SK-N-SH (cell line): ENCODE data around the gene STPG2. TPM values are rescaled to one million over a fixed set of nuclear protein-coding genes. Genes with fewer than 3 reads are reported as not detected.

Experiments
- CTCF ChIA-PET: fragments of 300-600, 350-600 bp; formaldehyde crosslinking; extraction: SDS; loops from one replicate; lab custom pipeline; 2021; lab: Yijun Ruan, JAX
- POLR2A ChIA-PET: fragments of 350-600 bp; sonication (Branson Sonifier 250); formaldehyde crosslinking; extraction: SDS; loops from one replicate; lab custom pipeline; 2020; ENCODE audit warnings: antibody characterized with exemption, inconsistent platforms; lab: Yijun Ruan, JAX
- DNase-seq: peaks from one replicate; pipeline ENCODE4 v3.0.0; 2012
- H2AFZ ChIP-seq: fragments of 200-600 bp; sonication (generic); 2 replicates; pipeline ENCODE4 v1.8.1; 2016; ENCODE audit warnings: antibody characterized with exemption, mild to moderate bottlenecking, low read depth
- H3F3A ChIP-seq: fragments of 200-600 bp; sonication (generic); replicated peaks from 2 replicates; pipeline ENCODE3; 2016; ENCODE audit warnings: antibody characterized with exemption, mild to moderate bottlenecking; ENCODE audit not compliant: insufficient read depth
- H3K27ac ChIP-seq, 2 experiments: fragments of 200-500 bp in 1 of 2; fragments of 200-600 bp in 1 of 2; sonication (Bioruptor generic) in 1 of 2; sonication (generic), shearing (Covaris generic) in 1 of 2; 2 replicates each; pipeline versions ENCODE4 v1.5.1 to v1.6.1; 2014 to 2016; ENCODE audit warnings: low read depth in 2 of 2, inconsistent platforms in 1 of 2, low read length in 1 of 2, mild to moderate bottlenecking in 1 of 2, mixed read lengths in 1 of 2
- H3K27me3 ChIP-seq: fragments of 200-600 bp; sonication (generic), shearing (Covaris generic); 2 replicates; pipeline ENCODE4 v1.6.1; 2016; ENCODE audit warnings: mixed run types; ENCODE audit not compliant: insufficient read depth
- H3K36me3 ChIP-seq, 2 experiments: fragments of 200-500 bp in 1 of 2; fragments of 200-600 bp in 1 of 2; sonication (Bioruptor generic) in 1 of 2; sonication (generic) in 1 of 2; replicated peaks in 1 of 2; 2 replicates each; pipeline versions ENCODE3 to v1.5.1; 2014 to 2016; ENCODE audit warnings: low read length in 1 of 2, mild to moderate bottlenecking in 1 of 2; ENCODE audit not compliant: insufficient read depth in 2 of 2, control insufficient read depth in 1 of 2
- H3K4me1 ChIP-seq, 2 experiments: fragments of 200-500 bp in 1 of 2; fragments of 200-600 bp in 1 of 2; sonication (Bioruptor generic) in 1 of 2; sonication (generic), shearing (Covaris generic) in 1 of 2; 2 replicates each; pipeline versions ENCODE4 v1.5.1 to v1.6.1; 2014 to 2016; ENCODE audit warnings: low read depth in 1 of 2, low read length in 1 of 2, mixed run types in 1 of 2; ENCODE audit not compliant: insufficient read depth in 2 of 2, control insufficient read depth in 1 of 2
- H3K4me2 ChIP-seq: fragments of 200-600 bp; sonication (generic), shearing (Covaris generic); 2 replicates; pipeline ENCODE4 v1.6.1; 2017; ENCODE audit warnings: mixed run types
- H3K4me3 ChIP-seq, 2 experiments: fragments of 200-500 bp in 1 of 2; fragments of 200-600 bp in 1 of 2; sonication (Bioruptor generic) in 1 of 2; sonication (generic), shearing (Covaris generic) in 1 of 2; 2 replicates each; pipeline versions ENCODE4 v1.5.1 to v1.8.1; 2014 to 2016; ENCODE audit warnings: low read depth in 2 of 2, inconsistent platforms in 1 of 2, low read length in 1 of 2, mild to moderate bottlenecking in 1 of 2, mixed read lengths in 1 of 2, moderate library complexity in 1 of 2
- H3K79me2 ChIP-seq: fragments of 200-600 bp; sonication (generic); 2 replicates; pipeline ENCODE4 v1.8.1; 2017; ENCODE audit warnings: mild to moderate bottlenecking; ENCODE audit not compliant: insufficient read depth
- H3K9ac ChIP-seq: fragments of 200-600 bp; sonication (generic); 2 replicates; pipeline ENCODE4 v1.6.1; 2017; ENCODE audit warnings: mixed run types
- H3K9me2 ChIP-seq: fragments of 200-600 bp; sonication (generic); 2 replicates; pipeline ENCODE4 v1.6.1; 2017; ENCODE audit warnings: mixed run types
- H3K9me3 ChIP-seq: fragments of 200-600 bp; sonication (generic); 2 replicates; pipeline ENCODE4 v1.6.1; 2017; ENCODE audit warnings: mixed run types, mild to moderate bottlenecking, moderate library complexity
- H4K20me1 ChIP-seq: fragments of 200-600 bp; sonication (generic); 2 replicates; pipeline ENCODE4 v1.6.1; 2017; ENCODE audit warnings: mild to moderate bottlenecking, mixed run types; ENCODE audit not compliant: insufficient read depth
- CHD2 ChIP-seq: fragments of 150-350 bp; IDR thresholded peaks from 2 replicates; pipeline ENCODE4 v1.6.1; 2018; ENCODE audit warnings: low read length; ENCODE audit not compliant: partially characterized antibody
- ELF1 ChIP-seq: IDR thresholded peaks from 2 replicates; pipeline ENCODE4 v1.4.0; 2012
- EP300 ChIP-seq, 2 experiments: IDR thresholded peaks; 2 replicates each; pipeline versions ENCODE4 v1.4.0 to v1.6.1; 2012; ENCODE audit warnings: borderline replicate concordance in 1 of 2, low read depth in 1 of 2, low read length in 1 of 2
- GABPA ChIP-seq: IDR thresholded peaks from 2 replicates; pipeline ENCODE4 v1.4.0; 2012; ENCODE audit warnings: low read depth, mild to moderate bottlenecking
- GATA2 ChIP-seq: sonication (generic); formaldehyde crosslinking; IDR thresholded peaks from 2 replicates; pipeline ENCODE4 v1.5.0; 2020; ENCODE audit warnings: mild to moderate bottlenecking, missing genetic modification reagents
- MEF2A ChIP-seq: IDR thresholded peaks from 2 replicates; pipeline ENCODE4 v1.4.0; 2012; ENCODE audit warnings: low read depth, borderline replicate concordance
- NFIC ChIP-seq: IDR thresholded peaks from 2 replicates; pipeline ENCODE4 v1.4.0; 2012; ENCODE audit warnings: borderline replicate concordance
- RFX5 ChIP-seq: IDR thresholded peaks from 2 replicates; pipeline ENCODE4 v1.6.1; 2012; ENCODE audit warnings: mild to moderate bottlenecking, improper control_type of control experiment, low read length
- RXRA ChIP-seq: IDR thresholded peaks from 2 replicates; pipeline ENCODE4 v1.4.0; 2012; ENCODE audit warnings: low read depth, mild to moderate bottlenecking, borderline replicate concordance
- SMC3 ChIP-seq: IDR thresholded peaks from 2 replicates; pipeline ENCODE4 v1.6.1; 2012; ENCODE audit warnings: low read depth, low read length, improper control_type of control experiment
- TAF1 ChIP-seq: IDR thresholded peaks from 2 replicates; pipeline ENCODE4 v1.6.1; 2012; ENCODE audit warnings: low read depth, mild to moderate bottlenecking, low read length, moderate library complexity, borderline replicate concordance
- YY1 ChIP-seq: IDR thresholded peaks from 2 replicates; pipeline ENCODE4 v1.4.0; 2012; ENCODE audit warnings: low read depth, mild to moderate bottlenecking
- WGBS: methylation state at CpG from one replicate; pipeline ENCODE4 v1.1.6; 2017; ENCODE audit warnings: low lambda C conversion rate; 5-methylcytosine and 5-hydroxymethylcytosine counted together
- polyA plus RNA-seq, 3 experiments: library from polyadenylated mRNA; depleted of rRNA; stranded (reverse); fragments of >200 nt; gene quantifications; 2 replicates each; pipeline ENCODE4 v1.2.3, GENCODE V29; 2012
- TF ChIP-seq, protein P1 (sequence below): IDR thresholded peaks from 2 replicates; pipeline ENCODE4; 2012
- TF ChIP-seq, protein P2 (sequence below): fragments of 150-350 bp; IDR thresholded peaks from 2 replicates; pipeline ENCODE4 v1.6.1; 2017; ENCODE audit warnings: antibody characterized with exemption, low read length, low read depth, borderline replicate concordance
- TF ChIP-seq, protein P3 (sequence below): fragments of 150-350 bp; IDR thresholded peaks from 2 replicates; pipeline ENCODE4 v1.6.1; 2016; ENCODE audit warnings: mild to moderate bottlenecking, low read depth, low read length
- TF ChIP-seq, protein P4 (sequence below): IDR thresholded peaks from 2 replicates; pipeline ENCODE4 v1.4.0; 2012; ENCODE audit warnings: low read depth, borderline replicate concordance
- TF ChIP-seq, protein P5 (sequence below): IDR thresholded peaks from 2 replicates; pipeline ENCODE4 v1.6.1; 2012; ENCODE audit warnings: mild to moderate bottlenecking, low read depth, low read length, moderate library complexity

STPG2 gene
- polyA plus RNA-seq, 1 of the 3 experiments (the other 2 are of a cell fraction) = not detected

DNA sequence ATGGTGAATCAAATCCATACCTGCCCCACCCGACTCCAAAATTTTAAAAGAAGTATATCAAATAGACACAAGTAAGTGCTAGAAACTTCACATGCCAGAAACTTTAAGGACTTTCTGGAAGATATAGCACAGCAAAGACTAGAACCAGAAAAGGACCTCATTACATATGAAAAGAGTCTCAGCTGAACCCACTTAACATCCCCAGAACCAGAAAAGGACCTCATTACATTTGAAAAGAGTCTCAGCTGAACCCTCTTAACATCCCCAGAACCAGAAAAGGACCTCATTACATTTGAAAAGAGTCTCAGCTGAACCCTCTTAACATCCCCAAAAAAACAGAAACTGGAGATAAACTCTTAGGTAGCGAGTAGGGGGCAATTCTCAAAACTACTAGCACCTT is 32.3 kb downstream of the STPG2 start:
- no peaks in the 10 kb centered on the region for H3K36me3 ChIP-seq
- H3K4me2 ChIP-seq = no peak overlapping the region
- no peak overlapping the region for H3K4me3 ChIP-seq
- ChIA-PET CTCF (interaction anchor here (1.0 to 1.1 kb wide), 2 partner anchors 18 to 30 kb away, joined by 3 read pairs; no protein-coding TSS in a partner anchor), POLR2A (no interaction called here)
- H3K9ac ChIP-seq = no peak overlapping the region
- H2AFZ ChIP-seq = no peak overlapping the region
- 44% methylated on average over 2 of the region's 2 CpGs for WGBS
- H3K4me1 ChIP-seq = peaks cover 0 to 4% of the 10 kb centered on the region in 2 experiments; a peak in 1 of 4 replicates
- no peaks in the 10 kb centered on the region for H3K9me2 ChIP-seq
- H3K79me2 ChIP-seq = no peaks in the 10 kb centered on the region
- TF ChIP-seq EP300 (IDR thresholded peaks at IDR 0.05; ENCODE audit: borderline replicate concordance in 1 of 2, low read depth in 1 of 2, low read length in 1 of 2) (no peak), CHD2 (no peak), GABPA (no peak), SMC3 (no peak), MEF2A (no peak), ELF1 (no peak), RXRA (no peak), GATA2 (CRISPR knock-in tag) (no peak), NFIC (no peak), YY1 (no peak), TAF1 (no peak), RFX5 (no peak)
- TF ChIP-seq, protein P1, sequence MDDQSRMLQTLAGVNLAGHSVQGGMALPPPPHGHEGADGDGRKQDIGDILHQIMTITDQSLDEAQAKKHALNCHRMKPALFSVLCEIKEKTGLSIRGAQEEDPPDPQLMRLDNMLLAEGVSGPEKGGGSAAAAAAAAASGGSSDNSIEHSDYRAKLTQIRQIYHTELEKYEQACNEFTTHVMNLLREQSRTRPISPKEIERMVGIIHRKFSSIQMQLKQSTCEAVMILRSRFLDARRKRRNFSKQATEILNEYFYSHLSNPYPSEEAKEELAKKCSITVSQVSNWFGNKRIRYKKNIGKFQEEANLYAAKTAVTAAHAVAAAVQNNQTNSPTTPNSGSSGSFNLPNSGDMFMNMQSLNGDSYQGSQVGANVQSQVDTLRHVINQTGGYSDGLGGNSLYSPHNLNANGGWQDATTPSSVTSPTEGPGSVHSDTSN = no peak
- TF ChIP-seq, protein P2, sequence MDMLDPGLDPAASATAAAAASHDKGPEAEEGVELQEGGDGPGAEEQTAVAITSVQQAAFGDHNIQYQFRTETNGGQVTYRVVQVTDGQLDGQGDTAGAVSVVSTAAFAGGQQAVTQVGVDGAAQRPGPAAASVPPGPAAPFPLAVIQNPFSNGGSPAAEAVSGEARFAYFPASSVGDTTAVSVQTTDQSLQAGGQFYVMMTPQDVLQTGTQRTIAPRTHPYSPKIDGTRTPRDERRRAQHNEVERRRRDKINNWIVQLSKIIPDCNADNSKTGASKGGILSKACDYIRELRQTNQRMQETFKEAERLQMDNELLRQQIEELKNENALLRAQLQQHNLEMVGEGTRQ = no peak
- TF ChIP-seq, protein P3, sequence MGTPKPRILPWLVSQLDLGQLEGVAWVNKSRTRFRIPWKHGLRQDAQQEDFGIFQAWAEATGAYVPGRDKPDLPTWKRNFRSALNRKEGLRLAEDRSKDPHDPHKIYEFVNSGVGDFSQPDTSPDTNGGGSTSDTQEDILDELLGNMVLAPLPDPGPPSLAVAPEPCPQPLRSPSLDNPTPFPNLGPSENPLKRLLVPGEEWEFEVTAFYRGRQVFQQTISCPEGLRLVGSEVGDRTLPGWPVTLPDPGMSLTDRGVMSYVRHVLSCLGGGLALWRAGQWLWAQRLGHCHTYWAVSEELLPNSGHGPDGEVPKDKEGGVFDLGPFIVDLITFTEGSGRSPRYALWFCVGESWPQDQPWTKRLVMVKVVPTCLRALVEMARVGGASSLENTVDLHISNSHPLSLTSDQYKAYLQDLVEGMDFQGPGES = no peak
- TF ChIP-seq, protein P4, sequence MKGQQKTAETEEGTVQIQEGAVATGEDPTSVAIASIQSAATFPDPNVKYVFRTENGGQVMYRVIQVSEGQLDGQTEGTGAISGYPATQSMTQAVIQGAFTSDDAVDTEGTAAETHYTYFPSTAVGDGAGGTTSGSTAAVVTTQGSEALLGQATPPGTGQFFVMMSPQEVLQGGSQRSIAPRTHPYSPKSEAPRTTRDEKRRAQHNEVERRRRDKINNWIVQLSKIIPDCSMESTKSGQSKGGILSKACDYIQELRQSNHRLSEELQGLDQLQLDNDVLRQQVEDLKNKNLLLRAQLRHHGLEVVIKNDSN = no peak
- TF ChIP-seq, protein P5, sequence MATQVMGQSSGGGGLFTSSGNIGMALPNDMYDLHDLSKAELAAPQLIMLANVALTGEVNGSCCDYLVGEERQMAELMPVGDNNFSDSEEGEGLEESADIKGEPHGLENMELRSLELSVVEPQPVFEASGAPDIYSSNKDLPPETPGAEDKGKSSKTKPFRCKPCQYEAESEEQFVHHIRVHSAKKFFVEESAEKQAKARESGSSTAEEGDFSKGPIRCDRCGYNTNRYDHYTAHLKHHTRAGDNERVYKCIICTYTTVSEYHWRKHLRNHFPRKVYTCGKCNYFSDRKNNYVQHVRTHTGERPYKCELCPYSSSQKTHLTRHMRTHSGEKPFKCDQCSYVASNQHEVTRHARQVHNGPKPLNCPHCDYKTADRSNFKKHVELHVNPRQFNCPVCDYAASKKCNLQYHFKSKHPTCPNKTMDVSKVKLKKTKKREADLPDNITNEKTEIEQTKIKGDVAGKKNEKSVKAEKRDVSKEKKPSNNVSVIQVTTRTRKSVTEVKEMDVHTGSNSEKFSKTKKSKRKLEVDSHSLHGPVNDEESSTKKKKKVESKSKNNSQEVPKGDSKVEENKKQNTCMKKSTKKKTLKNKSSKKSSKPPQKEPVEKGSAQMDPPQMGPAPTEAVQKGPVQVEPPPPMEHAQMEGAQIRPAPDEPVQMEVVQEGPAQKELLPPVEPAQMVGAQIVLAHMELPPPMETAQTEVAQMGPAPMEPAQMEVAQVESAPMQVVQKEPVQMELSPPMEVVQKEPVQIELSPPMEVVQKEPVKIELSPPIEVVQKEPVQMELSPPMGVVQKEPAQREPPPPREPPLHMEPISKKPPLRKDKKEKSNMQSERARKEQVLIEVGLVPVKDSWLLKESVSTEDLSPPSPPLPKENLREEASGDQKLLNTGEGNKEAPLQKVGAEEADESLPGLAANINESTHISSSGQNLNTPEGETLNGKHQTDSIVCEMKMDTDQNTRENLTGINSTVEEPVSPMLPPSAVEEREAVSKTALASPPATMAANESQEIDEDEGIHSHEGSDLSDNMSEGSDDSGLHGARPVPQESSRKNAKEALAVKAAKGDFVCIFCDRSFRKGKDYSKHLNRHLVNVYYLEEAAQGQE = no peak
- H3K9me3 ChIP-seq = no peaks in the 10 kb centered on the region
- H3K27me3 ChIP-seq = no peaks in the 10 kb centered on the region; the same call in 1 of the 2 replicates
- DNase-seq = no peak
- no peaks in the 10 kb centered on the region for H3F3A ChIP-seq
- H4K20me1 ChIP-seq = no peaks in the 10 kb centered on the region
- no peak overlapping the region for H3K27ac ChIP-seq
